Thymus (tissue), 11 donors: ENCODE measurements around the gene UBE2U. TPM values are rescaled to one million over a fixed set of nuclear protein-coding genes. Genes with fewer than 3 reads are reported as not detected.

ENCODE experiments used
- DNase-seq, 9 donors: peaks; one replicate each; pipeline ENCODE4 v3.0.0-alpha.2; 2013; ENCODE audit warnings: low spot score in 9 of 9, low read depth in 6 of 9, missing footprints in 1 of 9
- H3K27ac ChIP-seq, 2 donors: one replicate each; pipeline ENCODE4 v1.5.1; 2013; ENCODE audit warnings: control low read depth in 1 of 2, low read depth in 1 of 2, low read length in 1 of 2, mild to moderate bottlenecking in 1 of 2, moderate library complexity in 1 of 2
- H3K27me3 ChIP-seq, 2 donors: one replicate each; pipeline ENCODE4 v1.5.1; 2013; ENCODE audit warnings: low read length in 1 of 2; ENCODE audit not compliant: control insufficient read depth in 2 of 2, insufficient read depth in 1 of 2
- H3K36me3 ChIP-seq, 2 donors: one replicate each; pipeline ENCODE4 v1.5.1; 2013; ENCODE audit warnings: low read length in 1 of 2, mild to moderate bottlenecking in 1 of 2, moderate library complexity in 1 of 2; ENCODE audit not compliant: control insufficient read depth in 2 of 2, insufficient read depth in 2 of 2
- H3K4me1 ChIP-seq, 2 donors: one replicate each; pipeline ENCODE4 v1.5.1; 2013; ENCODE audit warnings: low read length in 2 of 2; ENCODE audit not compliant: control insufficient read depth in 2 of 2, insufficient read depth in 2 of 2
- H3K4me3 ChIP-seq, 2 donors: one replicate each; pipeline ENCODE4 v1.5.1; 2013; ENCODE audit warnings: low read length in 2 of 2, control low read depth in 1 of 2, mild to moderate bottlenecking in 1 of 2
- H3K9me3 ChIP-seq, 2 donors: one replicate each; pipeline ENCODE4 v1.5.1; 2013; ENCODE audit warnings: low read length in 1 of 2, mild to moderate bottlenecking in 1 of 2; ENCODE audit not compliant: control insufficient read depth in 2 of 2, insufficient read depth in 1 of 2
- WGBS: extraction: QIAGEN DNeasy Blood & Tissue Kit; methylation state at CpG from one replicate; pipeline ENCODE4 v1.1.7; 2013; 5-methylcytosine and 5-hydroxymethylcytosine counted together
- polyA plus RNA-seq: library from polyadenylated mRNA; stranded (reverse); fragments of 200-250 nt; gene quantifications from one replicate; pipeline ENCODE4 v1.2.3, GENCODE V29; 2013
- total RNA-seq: library from RNA; stranded (reverse); fragments of 120-200 nt; gene quantifications from one replicate; pipeline ENCODE4 v1.2.4, GENCODE V29; 2013
- donor health status: healthy.

Gene UBE2U
- total and polyA plus RNA-seq, 2 donors: not detected

DNA sequence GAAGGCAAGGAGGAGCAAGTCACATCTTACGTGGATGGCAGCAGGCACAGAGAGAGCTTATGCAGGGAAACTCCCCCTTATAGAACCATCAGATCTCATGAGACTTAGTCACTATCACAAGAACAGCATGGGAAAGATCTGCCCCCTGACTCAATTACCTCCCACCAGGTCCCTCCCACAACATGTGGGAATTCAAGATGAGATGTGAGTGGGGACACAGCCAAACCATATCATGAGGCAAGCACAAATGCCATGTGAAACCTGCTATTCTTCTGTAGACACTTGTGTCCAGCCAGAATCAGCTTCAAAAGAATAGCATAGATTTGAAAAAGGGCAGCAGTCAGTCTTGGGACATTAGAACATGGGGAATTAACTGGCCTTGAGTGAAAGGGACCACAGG is 32.2 kb upstream of the UBE2U start:
- Histone ChIP-seq H3K27ac (no peak overlapping the region), H3K4me1 (peaks cover 0 to 5% of the 10 kb centered on the region in 2 donors), H3K9me3 (no peaks in the 10 kb centered on the region), H3K36me3 (no peaks in the 10 kb centered on the region), H3K4me3 (no peak overlapping the region), H3K27me3 (no peaks in the 10 kb centered on the region)
- 92% methylated on average over 1 of the region's 1 CpG for WGBS
- no peak for DNase-seq

DNA sequence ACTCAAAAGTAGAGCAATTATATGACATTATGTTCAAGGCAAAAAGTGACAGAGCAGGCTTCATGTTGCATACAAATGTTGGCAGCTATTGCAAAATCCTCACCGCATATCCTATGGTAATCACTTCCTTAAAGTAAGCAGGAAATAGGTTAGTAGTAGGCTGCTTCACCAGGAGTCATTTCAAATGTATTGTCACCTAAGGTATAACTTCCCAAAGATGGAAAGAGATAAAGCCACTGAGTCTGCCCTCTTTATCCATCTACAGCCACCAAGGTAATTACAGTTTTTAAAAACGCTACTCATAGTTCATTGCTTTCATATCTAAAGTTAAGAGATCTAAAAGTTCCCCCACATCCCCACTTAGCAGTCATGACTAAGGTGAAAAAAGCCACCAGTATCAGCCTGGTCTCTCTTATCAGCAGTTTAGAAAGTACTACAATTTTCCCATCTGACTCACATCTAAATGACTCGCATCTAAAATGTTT is 31.6 kb upstream of the UBE2U start:
- DNase-seq: no peak
- Histone ChIP-seq H3K9me3 (no peaks in the 10 kb centered on the region), H3K4me1 (peaks cover 0 to 5% of the 10 kb centered on the region in 2 donors), H3K36me3 (no peaks in the 10 kb centered on the region), H3K4me3 (no peak overlapping the region), H3K27ac (no peak overlapping the region), H3K27me3 (no peaks in the 10 kb centered on the region)
- 50% methylated on average over 3 of the region's 3 CpGs for WGBS

GRCh38 chr1:64172458-64172983 is 30.9 kb upstream of the UBE2U start:
- no peak overlapping the region for H3K4me3 ChIP-seq
- no peak for DNase-seq
- no peaks in the 10 kb centered on the region for H3K27me3 ChIP-seq
- H3K36me3 ChIP-seq: no peaks in the 10 kb centered on the region
- no peak overlapping the region for H3K27ac ChIP-seq
- peaks cover 0 to 5% of the 10 kb centered on the region in 2 donors for H3K4me1 ChIP-seq
- no peaks in the 10 kb centered on the region for H3K9me3 ChIP-seq
- 85% methylated on average over 3 of the region's 3 CpGs for WGBS

GRCh38 chr1:64173336-64173940 is 30.0 kb upstream of the UBE2U start:
- Histone ChIP-seq H3K9me3 (no peaks in the 10 kb centered on the region), H3K4me1 (peaks cover 0 to 5% of the 10 kb centered on the region in 2 donors), H3K36me3 (no peaks in the 10 kb centered on the region), H3K27ac (no peak overlapping the region), H3K4me3 (no peak overlapping the region), H3K27me3 (no peaks in the 10 kb centered on the region)
- DNase-seq: no peak
- WGBS: 94% methylated on average over 6 of the region's 6 CpGs

DNA sequence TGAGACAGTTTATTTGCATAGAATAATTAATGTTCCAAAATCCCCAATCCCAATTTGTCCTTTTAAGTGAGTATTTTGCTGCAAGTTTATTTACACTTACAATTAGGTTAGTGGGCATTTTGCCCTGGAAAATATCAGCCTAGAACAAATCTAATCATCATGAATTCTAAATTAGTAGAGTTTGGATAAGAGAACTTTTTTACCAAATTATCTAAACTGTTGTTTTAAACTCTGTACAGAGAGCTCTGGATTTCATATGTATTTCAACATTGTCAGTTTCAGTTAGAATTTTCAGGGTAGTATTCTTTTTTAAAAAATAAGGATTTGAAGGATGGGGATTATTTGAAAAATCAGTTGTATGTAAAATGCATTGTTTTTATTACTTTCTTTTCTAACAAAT is 27.8 kb upstream of the UBE2U start:
- Histone ChIP-seq H3K36me3 (no peaks in the 10 kb centered on the region), H3K27ac (no peak overlapping the region), H3K9me3 (no peaks in the 10 kb centered on the region), H3K4me1 (peaks cover 0 to 5% of the 10 kb centered on the region in 2 donors), H3K27me3 (no peaks in the 10 kb centered on the region), H3K4me3 (no peak overlapping the region)
- DNase-seq: no peak

DNA sequence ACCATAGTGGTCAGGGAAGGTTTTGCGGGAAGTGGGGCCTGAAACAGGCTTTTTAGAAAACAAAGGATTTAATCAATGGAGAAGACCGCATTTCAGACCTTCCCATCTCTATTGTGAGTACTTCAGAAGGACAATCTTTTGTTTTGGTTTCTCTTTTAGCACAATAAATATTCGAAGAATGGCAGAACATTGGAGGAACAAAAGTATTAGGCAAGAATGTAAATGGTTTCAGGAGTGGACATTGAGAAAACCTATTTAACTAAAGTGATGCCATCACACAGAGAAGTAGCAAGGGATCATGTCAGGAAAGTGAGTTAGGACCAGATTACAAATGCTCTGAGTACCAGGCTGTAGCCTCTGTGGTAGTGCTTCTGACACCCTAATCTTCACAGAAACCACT is 26.8 kb upstream of the UBE2U start:
- DNase-seq: no peak
- H3K27ac ChIP-seq: no peak overlapping the region
- H3K9me3 ChIP-seq: no peaks in the 10 kb centered on the region
- H3K36me3 ChIP-seq: no peaks in the 10 kb centered on the region
- H3K27me3 ChIP-seq: no peaks in the 10 kb centered on the region
- H3K4me1 ChIP-seq: peaks cover 0 to 1% of the 10 kb centered on the region in 2 donors
- H3K4me3 ChIP-seq: no peak overlapping the region
- 90% methylated on average over 3 of the region's 3 CpGs for WGBS

DNA sequence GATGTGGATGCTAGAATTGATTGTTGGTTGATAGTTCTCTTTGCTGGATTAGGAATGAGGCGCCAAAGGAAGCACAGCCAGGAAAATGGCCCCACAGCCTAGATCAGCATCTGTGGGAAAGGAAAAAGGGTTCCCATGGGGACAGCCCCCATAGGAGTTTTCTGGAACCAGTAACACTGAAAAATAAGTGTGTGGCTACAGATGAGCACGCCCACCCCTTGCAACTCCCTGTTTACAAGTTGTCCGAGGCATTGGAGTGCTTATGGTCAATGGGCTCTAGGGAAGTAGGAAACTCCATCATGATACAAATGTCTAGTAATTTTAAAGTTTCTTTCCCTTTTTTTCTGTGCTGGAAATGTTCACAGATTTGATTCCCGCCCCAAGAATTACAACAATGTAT is 23.8 kb upstream of the UBE2U start:
- Histone ChIP-seq H3K4me1 (peaks cover 3 to 5% of the 10 kb centered on the region in 2 donors), H3K36me3 (no peaks in the 10 kb centered on the region), H3K27ac (no peak overlapping the region), H3K27me3 (no peaks in the 10 kb centered on the region), H3K4me3 (no peak overlapping the region), H3K9me3 (no peaks in the 10 kb centered on the region)
- 97% methylated on average over 4 of the region's 4 CpGs for WGBS
- DNase-seq: no peak

- H3K27me3 ChIP-seq: no peaks in the 10 kb centered on the region
- H3K4me3 ChIP-seq: no peak overlapping the region
- 97% methylated on average over 2 of the region's 2 CpGs for WGBS
- DNase-seq: no peak
- H3K27ac ChIP-seq: no peak overlapping the region
- H3K9me3 ChIP-seq: no peaks in the 10 kb centered on the region
- peaks cover 3 to 5% of the 10 kb centered on the region in 2 donors for H3K4me1 ChIP-seq
- no peaks in the 10 kb centered on the region for H3K36me3 ChIP-seq
These were observed 21.2 kb upstream of the UBE2U start for GRCh38 chr1:64182207-64182606.

DNA sequence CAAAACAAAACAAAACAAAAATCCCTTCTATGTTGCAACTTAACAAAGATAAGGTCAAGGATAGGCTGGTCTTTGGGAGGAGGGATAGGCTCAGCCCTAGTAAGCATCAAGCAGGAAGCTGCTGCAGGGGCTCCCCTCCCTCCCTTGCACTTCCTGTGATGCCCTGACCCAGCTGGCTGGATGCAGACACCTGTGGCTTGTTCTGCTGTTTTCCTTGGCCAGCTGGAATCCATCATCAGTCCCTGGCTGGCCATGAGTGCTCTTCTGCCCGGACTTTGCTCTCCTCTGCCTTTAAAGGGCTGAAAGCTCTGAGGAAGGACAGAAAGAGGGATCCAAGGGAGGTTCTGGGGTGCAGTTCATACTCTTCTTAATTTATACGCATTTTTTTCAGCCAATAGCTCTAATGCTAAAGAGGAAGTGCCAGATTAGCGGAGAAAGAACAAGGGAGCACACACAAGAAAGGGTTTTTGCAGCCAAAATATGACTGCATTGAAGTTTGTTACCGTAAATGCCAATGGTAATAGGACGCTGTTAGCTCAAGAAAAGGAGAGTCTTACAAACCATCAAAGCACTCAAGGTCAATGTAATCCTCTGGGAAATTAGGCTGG is 19.9 kb upstream of the UBE2U start:
- H3K27ac ChIP-seq: no peak overlapping the region
- peak in 2 of 9 donors; percentile 3 to 22 for DNase-seq
- H3K9me3 ChIP-seq: no peaks in the 10 kb centered on the region
- no peak overlapping the region for H3K4me3 ChIP-seq
- H3K4me1 ChIP-seq: peaks cover 3 to 5% of the 10 kb centered on the region in 2 donors
- H3K36me3 ChIP-seq: no peaks in the 10 kb centered on the region
- 67% methylated on average over 5 of the region's 5 CpGs for WGBS
- no peaks in the 10 kb centered on the region for H3K27me3 ChIP-seq
